DOHH2 (cell line): ENCODE data around the gene ACTG2.

Experiments
- EZH2phosphoT487 ChIP-seq: fragments of 200-600 bp; sonication (generic); IDR thresholded peaks from 2 replicates; pipeline ENCODE4 v1.6.1; 2017; ENCODE audit warnings: borderline replicate concordance, mild to moderate bottlenecking, antibody characterized with exemption, low read length, moderate library complexity, mixed read lengths
- TF ChIP-seq, protein P1 (sequence below): fragments of 200-600 bp; sonication (generic); IDR thresholded peaks from one replicate; pipeline ENCODE4 v1.5.1; 2014; ENCODE audit warnings: antibody characterized with exemption, mild to moderate bottlenecking, low read depth, low read length; ENCODE audit not compliant: poor library complexity, severe bottlenecking

DNA sequence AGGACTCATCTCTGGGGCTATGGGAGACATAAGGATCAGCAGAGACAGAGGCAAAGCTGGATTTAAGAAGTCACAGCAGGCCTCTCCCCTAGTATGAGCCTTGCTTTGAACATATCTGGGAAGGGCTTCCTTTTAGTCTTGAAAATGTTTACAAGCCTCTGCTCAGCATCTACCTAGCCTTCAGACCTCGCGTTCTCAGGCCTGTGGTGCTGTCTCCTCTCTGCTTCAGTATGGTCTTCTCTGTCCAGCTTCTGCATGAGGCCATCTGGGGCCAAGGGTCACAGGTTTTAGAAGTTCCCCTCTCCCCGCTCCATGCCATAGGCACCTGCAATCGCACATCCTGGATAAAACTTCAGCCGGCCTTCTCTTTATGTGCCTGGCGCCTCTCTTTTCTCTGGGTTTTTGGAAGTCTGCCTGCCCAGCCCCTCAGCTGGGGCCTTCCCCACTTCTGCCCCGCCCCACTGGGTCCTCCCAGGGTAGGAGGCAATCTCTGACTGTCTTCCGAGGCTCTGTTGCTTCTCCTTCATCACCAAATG lies 7.1 kb downstream of the ACTG2 start:
- TF ChIP-seq, protein P1, sequence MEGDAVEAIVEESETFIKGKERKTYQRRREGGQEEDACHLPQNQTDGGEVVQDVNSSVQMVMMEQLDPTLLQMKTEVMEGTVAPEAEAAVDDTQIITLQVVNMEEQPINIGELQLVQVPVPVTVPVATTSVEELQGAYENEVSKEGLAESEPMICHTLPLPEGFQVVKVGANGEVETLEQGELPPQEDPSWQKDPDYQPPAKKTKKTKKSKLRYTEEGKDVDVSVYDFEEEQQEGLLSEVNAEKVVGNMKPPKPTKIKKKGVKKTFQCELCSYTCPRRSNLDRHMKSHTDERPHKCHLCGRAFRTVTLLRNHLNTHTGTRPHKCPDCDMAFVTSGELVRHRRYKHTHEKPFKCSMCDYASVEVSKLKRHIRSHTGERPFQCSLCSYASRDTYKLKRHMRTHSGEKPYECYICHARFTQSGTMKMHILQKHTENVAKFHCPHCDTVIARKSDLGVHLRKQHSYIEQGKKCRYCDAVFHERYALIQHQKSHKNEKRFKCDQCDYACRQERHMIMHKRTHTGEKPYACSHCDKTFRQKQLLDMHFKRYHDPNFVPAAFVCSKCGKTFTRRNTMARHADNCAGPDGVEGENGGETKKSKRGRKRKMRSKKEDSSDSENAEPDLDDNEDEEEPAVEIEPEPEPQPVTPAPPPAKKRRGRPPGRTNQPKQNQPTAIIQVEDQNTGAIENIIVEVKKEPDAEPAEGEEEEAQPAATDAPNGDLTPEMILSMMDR = no peak
- TF ChIP-seq EZH2phosphoT487 = no peak
